ENCODE measurements around the gene TAOK3. TPM values are rescaled to one million over a fixed set of nuclear protein-coding genes. Genes with fewer than 3 reads are reported as not detected.

Gene TAOK3
- total and polyA plus RNA-seq, 10 of the 15 experiments (the other 5 are each of a cell fraction or from before 2014, with no cell fraction given), result 41.3 to 131 (median 57.8) TPM

DNA sequence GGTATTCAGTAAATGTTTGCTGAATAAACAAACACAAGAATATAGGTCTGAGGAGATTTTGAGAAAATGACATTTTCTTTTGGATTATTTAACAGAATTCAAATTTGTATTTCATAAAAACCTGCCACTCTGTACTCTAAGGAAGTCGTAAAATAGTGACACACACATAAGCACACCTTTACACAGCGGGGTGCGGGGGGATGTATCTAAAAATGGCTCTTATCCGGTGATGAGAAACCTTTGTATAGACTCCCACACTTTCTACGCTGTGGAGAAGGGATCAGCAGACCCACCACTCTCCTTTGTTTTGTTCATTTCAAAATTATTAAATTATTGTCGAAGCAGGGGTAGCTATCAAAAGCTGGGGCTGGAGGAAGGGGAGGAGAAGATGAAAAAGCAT lies 178.7 kb downstream of the TAOK3 start (continued):
- TF ChIP-seq, protein P1, sequence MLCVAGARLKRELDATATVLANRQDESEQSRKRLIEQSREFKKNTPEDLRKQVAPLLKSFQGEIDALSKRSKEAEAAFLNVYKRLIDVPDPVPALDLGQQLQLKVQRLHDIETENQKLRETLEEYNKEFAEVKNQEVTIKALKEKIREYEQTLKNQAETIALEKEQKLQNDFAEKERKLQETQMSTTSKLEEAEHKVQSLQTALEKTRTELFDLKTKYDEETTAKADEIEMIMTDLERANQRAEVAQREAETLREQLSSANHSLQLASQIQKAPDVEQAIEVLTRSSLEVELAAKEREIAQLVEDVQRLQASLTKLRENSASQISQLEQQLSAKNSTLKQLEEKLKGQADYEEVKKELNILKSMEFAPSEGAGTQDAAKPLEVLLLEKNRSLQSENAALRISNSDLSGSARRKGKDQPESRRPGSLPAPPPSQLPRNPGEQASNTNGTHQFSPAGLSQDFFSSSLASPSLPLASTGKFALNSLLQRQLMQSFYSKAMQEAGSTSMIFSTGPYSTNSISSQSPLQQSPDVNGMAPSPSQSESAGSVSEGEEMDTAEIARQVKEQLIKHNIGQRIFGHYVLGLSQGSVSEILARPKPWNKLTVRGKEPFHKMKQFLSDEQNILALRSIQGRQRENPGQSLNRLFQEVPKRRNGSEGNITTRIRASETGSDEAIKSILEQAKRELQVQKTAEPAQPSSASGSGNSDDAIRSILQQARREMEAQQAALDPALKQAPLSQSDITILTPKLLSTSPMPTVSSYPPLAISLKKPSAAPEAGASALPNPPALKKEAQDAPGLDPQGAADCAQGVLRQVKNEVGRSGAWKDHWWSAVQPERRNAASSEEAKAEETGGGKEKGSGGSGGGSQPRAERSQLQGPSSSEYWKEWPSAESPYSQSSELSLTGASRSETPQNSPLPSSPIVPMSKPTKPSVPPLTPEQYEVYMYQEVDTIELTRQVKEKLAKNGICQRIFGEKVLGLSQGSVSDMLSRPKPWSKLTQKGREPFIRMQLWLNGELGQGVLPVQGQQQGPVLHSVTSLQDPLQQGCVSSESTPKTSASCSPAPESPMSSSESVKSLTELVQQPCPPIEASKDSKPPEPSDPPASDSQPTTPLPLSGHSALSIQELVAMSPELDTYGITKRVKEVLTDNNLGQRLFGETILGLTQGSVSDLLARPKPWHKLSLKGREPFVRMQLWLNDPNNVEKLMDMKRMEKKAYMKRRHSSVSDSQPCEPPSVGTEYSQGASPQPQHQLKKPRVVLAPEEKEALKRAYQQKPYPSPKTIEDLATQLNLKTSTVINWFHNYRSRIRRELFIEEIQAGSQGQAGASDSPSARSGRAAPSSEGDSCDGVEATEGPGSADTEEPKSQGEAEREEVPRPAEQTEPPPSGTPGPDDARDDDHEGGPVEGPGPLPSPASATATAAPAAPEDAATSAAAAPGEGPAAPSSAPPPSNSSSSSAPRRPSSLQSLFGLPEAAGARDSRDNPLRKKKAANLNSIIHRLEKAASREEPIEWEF (IDR thresholded peaks at IDR 0.05; ENCODE audit: insufficient replicate concordance, low read depth, low read length), result no peak
- TF ChIP-seq CBFB (IDR thresholded peaks at IDR 0.05; ENCODE audit: low read depth), result no peak

DNA sequence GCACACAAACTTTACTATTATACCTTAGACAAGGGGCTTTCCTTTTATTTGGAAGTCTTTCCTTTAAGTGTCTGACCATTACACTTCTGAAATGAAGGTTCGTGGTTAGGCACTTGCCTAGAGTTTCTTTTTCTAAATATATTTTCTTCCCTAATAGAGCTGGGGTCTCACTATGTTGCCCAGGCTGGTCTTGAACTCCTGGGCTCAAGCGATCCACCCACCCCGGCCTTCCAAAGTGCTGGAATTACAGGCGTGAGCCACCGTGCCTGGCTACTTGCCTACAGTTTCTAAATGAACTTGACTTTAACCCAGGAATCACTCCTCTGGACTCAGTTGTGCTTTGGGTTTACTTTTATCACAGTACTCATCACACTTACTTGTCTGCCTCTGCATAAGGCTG lies 179.2 kb downstream of the TAOK3 start:
- Histone ChIP-seq H3K4me2 (ENCODE audit: control insufficient read depth, insufficient read depth) (no peak overlapping the region), H4K20me1 (ENCODE audit: control insufficient read depth, insufficient read depth) (no peaks in the 10 kb centered on the region), H3K4me1 (ENCODE audit: control insufficient read depth, insufficient read depth, low read length) (no peaks in the 10 kb centered on the region), H3K27ac (ENCODE audit: control insufficient read depth, insufficient read depth) (no peak overlapping the region), H3K36me3 (ENCODE audit: control insufficient read depth in 2 of 2, insufficient read depth in 2 of 2, low read length in 1 of 2) (peaks cover 5 to 7% of the 10 kb centered on the region in 2 experiments; a peak in 3 of 4 replicates), H3K9ac (ENCODE audit: control insufficient read depth, insufficient read depth, low read length) (no peak overlapping the region), H3K79me2 (ENCODE audit: control insufficient read depth, insufficient read depth, low read length) (no peaks in the 10 kb centered on the region), H3K27me3 (replicated peaks in 1 of 2; ENCODE audit: control insufficient read depth in 2 of 2, insufficient read depth in 2 of 2, low read length in 1 of 2) (no peaks in the 10 kb centered on the region), H2AFZ (ENCODE audit: control insufficient read depth, low read depth, low read length) (no peak overlapping the region), H3K9me3 (replicated peaks; ENCODE audit: control insufficient read depth, insufficient read depth, low read length) (no peaks in the 10 kb centered on the region), H3K4me3 (no peak overlapping the region)
- in situ Hi-C loops (cut with MboI), result no loop called here
- ChIA-PET POLR2A (interaction anchor here (1.7 kb wide), 1 partner anchor 11 kb away, joined by 6 read pairs; no protein-coding TSS in a partner anchor), RAD21 (ENCODE audit: unreplicated experiment) (no interaction called here), CTCF (interaction anchor here (1.3 to 1.6 kb wide), 2 partner anchors 10 to 19 kb away, joined by 3 to 4 read pairs; no protein-coding TSS in a partner anchor), SMC1A (ENCODE audit: uncharacterized antibody, unreplicated experiment) (interaction anchor here (1.0 to 2.2 kb wide), 3 partner anchors 10 to 164 kb away, joined by 3 to 7 read pairs (median 3); no protein-coding TSS in a partner anchor)
- 98% methylated on average over 5 of the region's 5 CpGs for WGBS (ENCODE audit: insufficient coverage, insufficient replicate concordance, low lambda C conversion rate, missing lambda C conversion rate)
- FAIRE-seq (no peak), ATAC-seq (no peak), DNase-seq (ENCODE audit: low read depth, low spot score) (no peak)
- intact Hi-C loops (cut with micrococcal nuclease; ENCODE audit: unreplicated experiment), result no loop called here
- BruUV-seq (replicated peaks), result no TSS peak
- TF ChIP-seq EP300 (IDR thresholded peaks at IDR 0.05; ENCODE audit: borderline replicate concordance in 1 of 2, control insufficient read depth in 1 of 2, low read depth in 2 of 2, low read length in 2 of 2) (no peak), MTA2 (IDR thresholded peaks at IDR 0.05; ENCODE audit: low read depth) (no peak), CEBPB (IDR thresholded peaks at IDR 0.05; ENCODE audit: borderline replicate concordance in 1 of 2, low read depth in 2 of 2, low read length in 2 of 2) (no peak), RB1 (IDR thresholded peaks at IDR 0.05; ENCODE audit: borderline replicate concordance) (no peak), TBL1XR1 (IDR thresholded peaks at IDR 0.05; ENCODE audit: low read depth, low read length) (no peak), DPF2 (IDR thresholded peaks at IDR 0.05) (no peak), NR2C2 (IDR thresholded peaks at IDR 0.05; ENCODE audit: borderline replicate concordance, control insufficient read depth, insufficient read length, low read depth) (no peak)
- TF ChIP-seq, protein P2, sequence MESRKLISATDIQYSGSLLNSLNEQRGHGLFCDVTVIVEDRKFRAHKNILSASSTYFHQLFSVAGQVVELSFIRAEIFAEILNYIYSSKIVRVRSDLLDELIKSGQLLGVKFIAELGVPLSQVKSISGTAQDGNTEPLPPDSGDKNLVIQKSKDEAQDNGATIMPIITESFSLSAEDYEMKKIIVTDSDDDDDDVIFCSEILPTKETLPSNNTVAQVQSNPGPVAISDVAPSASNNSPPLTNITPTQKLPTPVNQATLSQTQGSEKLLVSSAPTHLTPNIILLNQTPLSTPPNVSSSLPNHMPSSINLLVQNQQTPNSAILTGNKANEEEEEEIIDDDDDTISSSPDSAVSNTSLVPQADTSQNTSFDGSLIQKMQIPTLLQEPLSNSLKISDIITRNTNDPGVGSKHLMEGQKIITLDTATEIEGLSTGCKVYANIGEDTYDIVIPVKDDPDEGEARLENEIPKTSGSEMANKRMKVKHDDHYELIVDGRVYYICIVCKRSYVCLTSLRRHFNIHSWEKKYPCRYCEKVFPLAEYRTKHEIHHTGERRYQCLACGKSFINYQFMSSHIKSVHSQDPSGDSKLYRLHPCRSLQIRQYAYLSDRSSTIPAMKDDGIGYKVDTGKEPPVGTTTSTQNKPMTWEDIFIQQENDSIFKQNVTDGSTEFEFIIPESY (IDR thresholded peaks at IDR 0.05), result no peak
- TF ChIP-seq, protein P3, sequence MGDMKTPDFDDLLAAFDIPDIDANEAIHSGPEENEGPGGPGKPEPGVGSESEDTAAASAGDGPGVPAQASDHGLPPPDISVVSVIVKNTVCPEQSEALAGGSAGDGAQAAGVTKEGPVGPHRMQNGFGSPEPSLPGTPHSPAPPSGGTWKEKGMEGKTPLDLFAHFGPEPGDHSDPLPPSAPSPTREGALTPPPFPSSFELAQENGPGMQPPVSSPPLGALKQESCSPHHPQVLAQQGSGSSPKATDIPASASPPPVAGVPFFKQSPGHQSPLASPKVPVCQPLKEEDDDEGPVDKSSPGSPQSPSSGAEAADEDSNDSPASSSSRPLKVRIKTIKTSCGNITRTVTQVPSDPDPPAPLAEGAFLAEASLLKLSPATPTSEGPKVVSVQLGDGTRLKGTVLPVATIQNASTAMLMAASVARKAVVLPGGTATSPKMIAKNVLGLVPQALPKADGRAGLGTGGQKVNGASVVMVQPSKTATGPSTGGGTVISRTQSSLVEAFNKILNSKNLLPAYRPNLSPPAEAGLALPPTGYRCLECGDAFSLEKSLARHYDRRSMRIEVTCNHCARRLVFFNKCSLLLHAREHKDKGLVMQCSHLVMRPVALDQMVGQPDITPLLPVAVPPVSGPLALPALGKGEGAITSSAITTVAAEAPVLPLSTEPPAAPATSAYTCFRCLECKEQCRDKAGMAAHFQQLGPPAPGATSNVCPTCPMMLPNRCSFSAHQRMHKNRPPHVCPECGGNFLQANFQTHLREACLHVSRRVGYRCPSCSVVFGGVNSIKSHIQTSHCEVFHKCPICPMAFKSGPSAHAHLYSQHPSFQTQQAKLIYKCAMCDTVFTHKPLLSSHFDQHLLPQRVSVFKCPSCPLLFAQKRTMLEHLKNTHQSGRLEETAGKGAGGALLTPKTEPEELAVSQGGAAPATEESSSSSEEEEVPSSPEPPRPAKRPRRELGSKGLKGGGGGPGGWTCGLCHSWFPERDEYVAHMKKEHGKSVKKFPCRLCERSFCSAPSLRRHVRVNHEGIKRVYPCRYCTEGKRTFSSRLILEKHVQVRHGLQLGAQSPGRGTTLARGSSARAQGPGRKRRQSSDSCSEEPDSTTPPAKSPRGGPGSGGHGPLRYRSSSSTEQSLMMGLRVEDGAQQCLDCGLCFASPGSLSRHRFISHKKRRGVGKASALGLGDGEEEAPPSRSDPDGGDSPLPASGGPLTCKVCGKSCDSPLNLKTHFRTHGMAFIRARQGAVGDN (IDR thresholded peaks at IDR 0.05), result no peak
